GM18873 (cell line): ENCODE data around the gene COL6A1.

Source experiments
- ATAC-seq: cut with Tn5 transposase; IDR thresholded peaks from one replicate; pipeline ENCODE4 v1.9.1; 2021; ENCODE audit warnings: mild to moderate bottlenecking, moderate library complexity, moderate number of reproducible peaks; ENCODE audit not compliant: unreplicated experiment, low FRiP score

Gene COL6A1

DNA sequence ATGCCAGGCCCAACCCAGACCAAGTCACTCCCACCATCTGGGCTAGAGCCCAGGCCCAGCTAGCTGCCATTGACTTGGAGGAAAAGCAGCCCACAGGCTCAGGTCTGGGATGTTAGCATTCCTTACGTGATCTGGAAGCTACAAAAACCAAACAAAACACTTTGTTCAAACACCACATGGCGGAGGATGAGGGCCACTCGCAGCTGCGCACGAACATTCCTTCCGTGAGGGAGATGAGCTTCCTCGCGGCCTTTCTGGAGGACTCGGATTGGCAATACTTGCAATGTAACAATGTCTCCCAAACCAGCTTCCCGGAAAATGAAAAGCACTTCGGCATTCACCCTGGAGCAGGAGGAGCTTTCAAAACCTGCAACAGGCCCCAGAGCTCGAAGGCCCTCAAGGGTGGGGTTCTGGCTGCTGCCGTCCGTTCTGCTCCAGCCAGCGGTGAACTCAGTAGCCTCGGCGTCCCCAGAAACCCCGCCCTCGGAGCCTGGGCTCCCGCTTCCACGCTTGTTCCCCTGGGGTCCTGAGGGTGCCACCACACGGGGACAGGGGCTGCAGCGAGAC is 40.5 kb downstream of the COL6A1 start:
- no peak for ATAC-seq

DNA sequence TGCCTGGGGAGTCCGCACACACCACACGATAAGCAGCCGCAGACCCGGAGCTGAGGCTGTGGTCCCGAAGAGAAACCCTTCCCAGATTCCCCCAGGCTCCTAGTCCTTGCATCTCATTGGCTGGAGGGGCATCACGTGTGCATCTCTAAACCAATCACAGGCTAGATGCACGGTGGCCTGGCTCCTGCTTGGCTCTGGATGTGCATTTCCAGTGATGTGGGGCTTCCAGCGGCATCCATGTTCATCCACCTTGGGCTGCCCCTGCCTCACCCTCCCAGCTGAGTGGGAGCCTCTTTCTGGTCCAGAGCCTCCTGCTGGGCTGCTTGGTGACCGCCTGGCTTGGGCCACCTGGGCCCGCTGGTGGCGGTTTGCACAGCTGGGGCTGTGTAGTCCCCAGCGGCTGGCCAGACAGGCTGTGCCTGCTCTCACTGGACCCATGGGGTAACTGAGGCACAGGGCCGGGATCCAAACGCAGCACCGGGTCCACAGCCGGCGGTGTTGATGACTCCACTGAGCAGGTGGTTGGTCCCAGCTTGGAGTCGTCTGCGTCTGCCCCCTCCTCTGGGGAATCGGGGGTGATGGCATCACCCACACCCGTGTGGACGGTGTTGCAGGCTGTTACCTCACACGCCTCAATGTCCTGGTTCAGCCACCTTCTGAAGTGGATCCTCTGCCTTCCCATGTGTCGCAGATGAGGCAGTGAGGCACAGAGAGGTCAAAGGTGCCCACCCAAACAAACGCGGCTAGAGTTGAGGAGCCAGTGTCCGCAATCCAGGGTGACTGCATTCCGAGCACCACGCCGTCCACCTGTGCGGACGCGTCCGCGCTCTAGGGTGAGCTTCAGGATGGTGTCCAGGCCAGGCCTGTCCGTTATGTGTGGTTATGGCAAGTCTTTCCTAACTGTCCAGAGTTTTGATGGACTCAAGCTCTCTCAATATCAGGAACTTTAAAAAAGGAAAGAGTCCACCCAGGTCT is 41.3 kb downstream of the COL6A1 start:
- ATAC-seq = no peak

DNA sequence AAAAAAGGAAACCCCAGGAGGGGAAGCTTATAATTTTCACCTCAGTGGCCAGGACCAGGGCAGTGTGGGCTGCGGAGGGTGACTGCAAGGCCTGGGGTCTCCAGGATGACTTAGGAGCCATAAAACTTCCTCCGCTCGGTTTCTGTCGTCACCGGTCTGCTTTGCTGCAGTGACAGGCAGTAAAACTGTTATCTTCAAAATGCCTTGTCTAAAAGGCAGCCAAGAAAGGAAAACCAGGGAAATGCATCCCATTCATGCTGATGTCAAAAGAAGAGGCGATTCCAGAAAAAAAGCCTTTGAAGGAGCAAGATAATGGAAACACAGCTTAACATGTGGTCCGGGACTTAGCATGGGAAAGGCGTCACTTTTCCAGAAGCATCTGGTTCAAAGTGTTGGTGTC is 42.0 kb downstream of the COL6A1 start:
- ATAC-seq = no peak

DNA sequence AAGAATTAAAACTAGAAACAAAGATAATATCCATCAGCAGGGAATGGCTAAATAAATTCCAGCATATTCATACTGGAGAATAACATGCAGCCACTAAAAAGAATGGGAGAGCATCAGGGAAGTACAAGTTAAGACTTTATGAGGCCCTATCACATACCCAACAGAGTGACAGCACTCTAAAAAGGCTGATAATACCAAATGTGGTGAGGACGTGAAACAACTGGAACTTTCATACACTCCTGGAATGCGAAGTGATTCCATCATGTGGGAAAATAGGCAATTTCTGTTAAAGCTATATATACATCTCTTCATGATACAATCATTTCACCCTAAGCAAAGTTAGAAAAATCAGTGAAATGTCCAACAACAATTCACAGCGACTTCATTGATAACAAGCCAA is 42.6 kb downstream of the COL6A1 start:
- ATAC-seq = no peak

DNA sequence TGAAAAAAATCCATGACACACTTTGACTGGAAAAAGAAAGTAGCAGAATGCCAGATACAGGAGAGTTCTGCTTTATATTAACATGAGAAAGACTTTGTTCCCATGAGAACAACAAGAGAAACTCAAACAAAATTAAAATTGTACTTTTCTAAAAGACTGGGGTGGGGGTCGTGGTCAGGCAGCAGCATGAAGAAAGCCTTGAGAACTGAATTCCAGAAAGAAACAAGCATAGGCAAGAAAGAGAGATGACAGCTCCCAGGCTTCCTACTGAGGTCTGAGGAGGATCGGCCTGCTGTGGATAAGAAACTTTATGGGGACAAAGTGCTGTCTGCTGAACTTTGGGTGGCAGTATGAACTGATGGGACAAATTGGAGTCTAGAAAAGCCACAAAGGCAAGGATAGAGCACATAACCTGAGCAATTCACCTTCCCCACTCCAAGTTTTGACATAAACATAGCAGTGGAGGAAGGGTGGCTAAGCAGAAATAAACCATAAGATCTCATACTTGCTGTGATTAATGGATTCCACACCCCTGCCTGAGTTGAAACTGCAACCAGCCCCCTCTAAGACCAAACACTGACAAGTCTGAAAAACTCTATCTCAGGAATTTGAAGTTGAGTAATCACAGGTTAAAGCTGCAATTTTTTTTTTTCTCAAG is 43.7 kb downstream of the COL6A1 start:
- no peak for ATAC-seq

DNA sequence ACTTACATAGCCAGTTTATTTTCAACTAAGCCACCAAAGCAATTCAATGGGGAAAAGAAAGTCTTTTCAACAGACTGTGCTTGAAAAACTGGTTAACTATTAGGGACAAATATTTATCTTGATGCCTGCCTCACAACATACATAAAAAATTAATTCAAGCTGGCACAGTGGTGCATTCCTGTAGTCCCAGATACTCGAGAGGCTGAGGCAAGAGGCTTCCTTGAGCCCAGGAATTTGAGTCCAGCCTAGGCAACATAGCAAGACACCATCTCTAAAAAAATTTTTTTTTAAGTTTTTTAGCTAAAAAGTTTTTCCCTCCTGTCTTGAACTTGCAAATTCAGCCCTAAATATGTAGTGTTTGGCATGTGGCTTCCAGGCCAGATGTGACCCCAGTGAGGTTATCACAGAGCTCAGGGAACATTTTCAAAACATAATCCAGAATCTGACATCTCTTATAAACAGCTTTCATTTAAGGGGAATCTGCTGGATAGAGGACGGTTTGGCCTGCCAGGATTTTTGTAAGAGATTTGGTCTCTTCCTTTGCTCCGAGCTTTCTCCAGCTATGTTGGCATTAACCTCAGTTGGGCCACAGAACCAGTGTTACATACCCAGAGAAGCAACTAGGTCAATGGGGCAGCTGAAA is 46.4 kb downstream of the COL6A1 start:
- ATAC-seq = no peak

DNA sequence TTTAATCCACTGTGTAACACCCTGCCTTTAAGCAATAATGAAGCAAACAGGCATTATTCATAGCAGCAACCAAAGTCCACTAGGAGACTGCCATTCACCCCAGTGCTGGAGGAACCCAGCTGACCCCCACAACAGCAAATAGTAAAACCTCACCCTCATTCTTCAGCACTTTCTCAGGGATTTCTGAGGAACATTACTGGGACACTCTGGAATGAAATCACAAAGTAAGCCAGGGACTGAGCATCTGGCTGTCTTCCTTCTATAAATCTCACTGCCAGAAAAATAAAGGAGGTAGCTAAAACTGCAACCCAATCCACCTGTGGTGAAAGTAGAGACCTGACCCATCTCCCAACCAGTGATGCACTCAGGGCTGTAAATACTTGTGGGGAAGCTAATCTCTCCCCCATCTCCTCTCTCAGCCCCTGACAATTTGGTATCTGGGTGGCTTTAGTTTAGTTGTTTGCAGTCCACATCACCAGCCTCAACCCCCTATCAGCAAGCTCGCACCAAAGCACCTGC is 47.1 kb downstream of the COL6A1 start:
- no peak for ATAC-seq

DNA sequence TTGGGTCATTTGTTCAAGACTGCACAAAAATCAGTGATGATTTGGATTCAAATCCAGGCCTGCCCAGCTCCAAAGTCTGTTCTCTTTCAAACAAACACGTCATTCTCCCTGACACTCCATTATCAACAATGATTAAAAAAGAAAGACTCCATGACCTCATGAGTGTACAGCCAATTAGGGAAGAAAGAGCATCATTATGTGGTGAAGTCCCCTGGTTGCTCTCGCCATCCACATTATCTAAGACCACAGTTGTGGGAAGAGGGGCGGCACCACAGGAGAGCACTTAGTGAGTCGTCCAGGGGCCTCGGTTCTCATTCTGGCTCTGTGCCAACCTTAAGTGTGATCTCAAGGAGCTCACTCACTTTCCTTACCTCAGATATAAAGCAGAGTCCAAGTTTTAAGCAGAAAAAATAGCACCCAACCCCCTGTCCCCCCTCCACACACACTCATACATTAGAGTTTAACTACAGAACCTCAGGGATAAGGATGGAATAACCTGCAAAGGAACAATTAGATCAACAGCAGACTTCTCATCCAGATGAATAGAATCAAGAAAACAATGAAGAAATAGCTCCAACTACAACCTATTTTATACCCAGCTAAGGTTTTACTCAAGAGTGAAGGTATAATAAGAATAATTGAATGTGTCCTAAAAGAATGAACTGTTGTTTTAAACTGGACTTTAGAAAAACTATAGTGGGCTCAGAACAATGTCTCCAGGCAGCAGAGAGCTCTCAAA is 47.8 kb downstream of the COL6A1 start:
- ATAC-seq = no peak

DNA sequence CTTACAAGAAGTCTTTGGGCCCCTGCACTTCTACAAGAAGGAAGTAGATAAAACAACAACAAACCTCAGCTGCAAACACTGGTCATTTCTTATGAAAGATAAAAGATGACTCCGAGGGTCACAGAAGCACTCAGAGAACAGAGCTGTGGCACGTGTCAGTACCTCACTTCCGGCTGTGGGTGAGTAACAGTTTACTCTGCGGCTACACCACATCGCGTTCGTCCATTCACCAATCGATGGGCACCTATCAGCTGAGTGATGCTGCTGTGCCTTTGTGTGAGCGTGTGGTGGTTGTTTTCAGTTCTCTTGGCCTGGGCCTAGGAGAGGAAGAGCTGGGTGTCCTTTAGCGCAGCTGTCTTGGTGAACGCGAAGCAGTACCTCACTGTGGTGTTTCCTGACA is 49.9 kb downstream of the COL6A1 start:
- no peak for ATAC-seq

DNA sequence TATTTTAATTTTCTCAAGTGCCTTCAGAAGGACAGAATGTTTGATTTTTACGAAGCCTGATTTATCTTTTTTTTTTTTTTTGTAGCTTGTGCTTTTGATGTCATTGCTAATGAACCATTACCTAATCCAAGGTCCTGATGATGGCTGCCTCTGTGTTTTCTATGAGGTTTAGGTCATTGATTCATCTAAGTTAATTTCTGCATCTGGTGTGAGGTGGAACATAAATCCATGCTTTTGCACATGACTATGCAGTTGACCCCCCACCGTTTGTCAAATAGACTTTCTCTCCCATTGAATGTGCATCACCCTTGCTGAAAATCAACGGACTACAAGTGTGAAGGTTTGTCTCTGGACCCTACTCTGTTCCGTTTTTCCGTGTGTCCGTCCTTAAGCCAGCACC is 50.5 kb downstream of the COL6A1 start:
- ATAC-seq = no peak

DNA sequence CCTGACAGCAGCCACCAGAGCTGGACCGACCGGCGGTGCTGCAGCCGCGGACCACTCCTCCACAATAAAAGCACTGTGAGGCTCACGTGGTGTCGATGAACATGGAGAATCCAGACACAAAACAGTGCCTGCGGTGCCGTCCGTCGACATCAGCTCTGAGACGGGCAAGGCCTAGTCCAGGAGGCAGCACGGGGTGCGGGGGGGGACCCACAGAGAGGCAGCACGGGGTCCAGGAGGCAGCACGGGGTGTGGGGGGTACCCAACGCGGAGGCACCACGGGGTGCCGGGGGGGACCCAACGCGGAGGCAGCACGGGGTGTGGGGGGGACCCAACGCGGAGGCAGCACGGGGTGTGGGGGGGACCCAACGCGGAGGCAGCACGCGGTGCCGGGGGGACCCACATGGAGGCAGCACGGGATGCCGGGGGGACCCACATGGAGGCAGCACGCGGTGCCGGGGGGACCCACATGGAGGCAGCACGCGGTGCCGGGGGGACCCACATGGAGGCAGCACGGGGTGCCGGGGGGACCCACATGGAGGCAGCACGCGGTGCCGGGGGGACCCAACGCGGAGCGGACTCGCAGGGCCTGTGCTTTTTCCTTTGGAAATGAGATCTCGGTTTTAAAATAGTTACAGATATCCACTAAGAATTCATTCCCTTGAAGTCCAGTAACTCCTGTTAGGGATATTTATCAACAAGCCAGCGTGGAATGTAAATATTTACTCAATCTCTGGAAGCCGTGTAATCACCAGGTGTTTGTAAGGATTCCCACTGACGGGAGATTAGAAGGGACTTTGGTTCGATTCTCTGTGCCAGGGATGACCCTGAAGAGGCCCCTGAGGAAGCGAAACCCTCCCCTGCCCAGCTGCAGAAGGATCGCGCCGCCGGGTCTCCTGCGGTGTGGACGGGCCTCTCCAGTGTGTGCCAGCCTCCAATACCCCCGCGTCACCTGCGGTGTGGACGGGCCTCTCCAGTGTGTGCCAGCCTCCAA is 52.1 kb downstream of the COL6A1 start:
- ATAC-seq = no peak

DNA sequence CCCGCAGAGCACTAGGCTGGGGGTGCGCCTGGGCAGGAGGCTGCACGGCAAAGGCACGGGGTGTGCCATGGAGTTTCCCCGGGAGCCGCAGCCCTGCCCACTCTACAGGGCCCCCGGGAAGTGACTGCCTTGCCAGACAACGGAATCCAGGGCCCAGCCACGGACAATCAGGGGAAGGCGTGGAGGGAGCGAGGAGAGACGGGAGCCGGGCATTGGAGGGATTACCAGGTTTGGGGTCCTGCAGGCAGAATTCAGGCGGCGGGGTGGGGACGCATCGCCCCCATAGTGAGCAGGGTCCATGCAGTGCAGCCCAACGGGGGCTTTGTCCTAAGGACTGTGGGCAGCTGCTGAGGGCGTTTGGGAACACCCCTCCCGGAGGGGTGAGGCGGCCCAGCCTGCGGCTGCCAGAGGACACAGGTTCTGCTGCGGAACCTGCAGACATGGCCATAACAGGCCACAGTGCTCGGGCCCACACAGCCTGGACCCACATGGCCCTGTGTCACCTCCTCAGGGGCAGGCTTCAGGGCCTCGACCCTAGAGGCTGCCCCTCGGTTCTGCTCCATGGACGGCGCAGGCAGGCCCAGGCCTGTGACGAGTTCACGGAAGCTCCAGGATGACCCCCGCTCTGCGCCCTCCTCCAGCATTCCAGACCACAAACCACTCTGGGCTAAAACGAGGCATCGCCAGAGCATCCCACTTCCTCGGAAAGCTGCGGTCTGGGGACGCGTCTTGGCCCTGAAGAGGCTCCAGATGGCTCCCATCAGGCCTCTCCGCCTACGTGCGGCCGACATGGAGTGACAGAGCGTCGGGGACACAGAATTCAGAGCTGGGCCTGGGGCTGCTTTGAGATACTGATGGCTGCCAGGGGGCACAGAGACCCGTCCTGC is 54.5 kb downstream of the COL6A1 start:
- no peak for ATAC-seq

DNA sequence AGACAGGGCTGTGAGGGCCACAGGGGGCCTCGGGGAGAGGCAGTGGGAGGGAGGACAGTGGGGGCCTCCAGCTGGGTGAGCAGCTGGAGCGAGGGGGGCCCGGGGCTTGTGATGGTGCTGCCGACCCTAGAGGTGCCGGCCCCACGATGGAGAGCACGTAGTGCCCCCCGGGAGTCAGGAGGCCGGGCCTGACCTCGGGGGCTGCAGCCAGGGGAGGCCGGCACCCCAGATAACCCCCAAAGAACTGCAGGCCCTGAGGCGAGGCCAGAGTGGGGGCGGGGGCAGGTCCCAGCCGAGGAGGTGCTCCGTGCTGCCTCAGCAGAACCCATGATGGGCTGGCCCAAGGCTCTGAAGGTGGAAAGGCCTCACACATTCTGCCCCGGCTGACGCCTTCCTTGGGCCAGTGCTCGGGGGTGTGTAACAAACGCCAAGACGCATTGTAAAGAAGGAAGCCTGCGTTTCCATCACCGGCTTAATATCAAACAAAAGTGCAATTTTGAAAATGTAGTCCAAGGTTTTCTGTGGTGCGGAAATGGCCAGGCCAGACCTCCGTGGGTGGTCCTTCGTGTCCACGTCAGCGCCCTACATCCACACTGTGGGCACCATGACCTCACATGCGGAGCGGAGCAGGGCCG is 55.2 kb downstream of the COL6A1 start:
- ATAC-seq = no peak

DNA sequence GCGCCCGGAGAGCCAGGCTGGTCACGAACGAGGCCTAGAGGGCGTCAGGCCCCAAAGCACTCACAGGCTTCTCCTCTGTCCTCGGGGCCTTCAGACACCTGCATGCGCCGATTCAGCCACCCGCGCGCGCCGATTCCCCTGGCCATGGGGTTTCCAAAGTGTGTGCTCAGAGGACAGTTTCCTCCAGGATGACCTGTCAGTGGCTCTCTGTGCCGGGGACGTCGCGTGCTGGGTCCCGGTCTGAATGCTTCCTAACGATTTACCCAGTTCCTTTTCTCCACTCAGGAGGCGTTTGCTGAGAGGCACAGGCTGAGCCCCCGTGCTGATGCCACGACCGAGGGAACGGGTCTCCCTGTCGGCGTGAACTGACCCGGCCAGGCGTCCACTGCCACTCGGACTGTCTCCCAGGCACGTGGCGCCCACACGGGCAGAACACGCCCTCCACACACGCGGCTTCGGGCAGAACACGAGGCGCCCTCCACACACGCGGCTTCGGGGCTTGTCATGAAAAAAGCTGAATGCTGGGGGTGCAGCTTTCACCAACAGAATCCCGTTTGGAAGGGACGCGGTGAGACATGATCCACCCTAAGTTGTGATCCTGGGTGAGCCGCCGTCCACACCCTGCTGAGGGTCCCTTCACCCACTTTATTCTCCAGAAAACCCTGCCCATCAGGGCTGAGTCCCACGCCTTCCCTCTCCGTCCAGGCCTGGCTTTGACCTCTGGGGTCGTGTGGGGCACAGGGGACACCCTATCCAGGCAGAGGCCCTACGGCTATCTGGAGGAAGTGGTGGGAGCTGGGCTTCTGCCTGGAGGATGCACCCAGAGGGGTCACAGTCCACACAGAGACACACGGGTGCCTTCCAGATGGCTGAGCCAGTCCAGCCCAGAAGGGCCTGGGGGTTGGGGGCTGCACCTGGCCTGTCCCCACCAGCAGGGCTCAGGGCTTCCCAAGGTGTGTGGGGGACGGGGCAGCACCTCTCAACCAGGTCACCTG is 56.1 kb downstream of the COL6A1 start:
- no peak for ATAC-seq

DNA sequence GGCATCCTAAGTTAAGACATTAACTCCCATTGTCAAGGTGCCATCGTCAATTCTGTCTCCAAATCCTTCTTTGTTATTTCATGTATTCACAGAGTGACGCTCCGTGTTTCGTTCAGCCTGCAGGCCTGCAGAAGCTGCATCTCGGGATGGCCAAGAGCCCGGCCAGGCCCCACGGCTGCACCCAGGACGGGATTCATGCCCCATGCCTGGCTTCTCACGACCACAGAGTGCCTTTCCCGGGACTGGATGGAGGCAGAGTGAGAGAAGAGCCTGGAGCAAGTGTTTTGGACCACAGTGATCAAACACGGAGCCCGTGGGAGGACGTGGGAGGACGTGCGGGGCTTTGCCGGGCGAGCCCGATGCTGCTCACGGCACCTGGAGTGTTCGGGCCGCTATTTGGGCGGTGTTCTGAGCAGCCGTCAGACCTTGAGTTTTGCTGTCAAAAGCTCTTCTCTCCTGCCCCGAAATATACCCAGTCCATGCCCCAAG is 56.8 kb downstream of the COL6A1 start:
- ATAC-seq = no peak

DNA sequence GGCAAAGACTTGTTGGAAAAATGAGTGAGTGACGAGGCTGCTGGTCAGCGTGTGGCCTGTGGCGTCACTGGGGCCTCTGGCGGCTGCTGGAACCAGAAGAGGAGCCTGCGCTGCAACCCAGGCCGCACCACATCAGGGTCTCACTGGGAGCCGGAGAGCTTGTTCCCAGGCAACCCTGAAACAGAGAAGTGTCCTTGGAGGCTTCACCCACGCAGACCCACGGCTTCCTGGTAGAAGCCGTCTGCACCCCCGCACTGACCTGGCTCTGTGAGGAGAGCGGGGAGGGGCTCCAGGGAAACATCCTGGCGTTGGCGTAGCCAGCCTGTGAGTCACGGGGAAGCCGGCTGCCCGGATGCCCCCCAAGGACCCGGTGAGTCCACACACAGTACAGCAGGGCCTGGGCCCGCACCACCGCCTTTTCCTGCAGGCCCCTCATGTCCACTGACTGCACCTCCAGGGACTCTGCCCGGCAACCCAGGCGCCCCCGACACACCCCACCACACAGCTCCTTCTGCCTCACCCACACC is 57.4 kb downstream of the COL6A1 start:
- ATAC-seq = no peak
